Activated CD8-positive, alpha-beta memory T cell treated with anti-CD3 and anti-CD28 coated beads, Interleukin-2, amount 50 U/mL, for 1 hour (primary cell): Measurements from ENCODE around the gene HYAL3.

Experiments
- DNase-seq: peaks from one replicate; pipeline ENCODE4 v3.0.0-alpha.2; 2020; ENCODE audit errors: extremely low read depth

The HYAL3 gene

DNA sequence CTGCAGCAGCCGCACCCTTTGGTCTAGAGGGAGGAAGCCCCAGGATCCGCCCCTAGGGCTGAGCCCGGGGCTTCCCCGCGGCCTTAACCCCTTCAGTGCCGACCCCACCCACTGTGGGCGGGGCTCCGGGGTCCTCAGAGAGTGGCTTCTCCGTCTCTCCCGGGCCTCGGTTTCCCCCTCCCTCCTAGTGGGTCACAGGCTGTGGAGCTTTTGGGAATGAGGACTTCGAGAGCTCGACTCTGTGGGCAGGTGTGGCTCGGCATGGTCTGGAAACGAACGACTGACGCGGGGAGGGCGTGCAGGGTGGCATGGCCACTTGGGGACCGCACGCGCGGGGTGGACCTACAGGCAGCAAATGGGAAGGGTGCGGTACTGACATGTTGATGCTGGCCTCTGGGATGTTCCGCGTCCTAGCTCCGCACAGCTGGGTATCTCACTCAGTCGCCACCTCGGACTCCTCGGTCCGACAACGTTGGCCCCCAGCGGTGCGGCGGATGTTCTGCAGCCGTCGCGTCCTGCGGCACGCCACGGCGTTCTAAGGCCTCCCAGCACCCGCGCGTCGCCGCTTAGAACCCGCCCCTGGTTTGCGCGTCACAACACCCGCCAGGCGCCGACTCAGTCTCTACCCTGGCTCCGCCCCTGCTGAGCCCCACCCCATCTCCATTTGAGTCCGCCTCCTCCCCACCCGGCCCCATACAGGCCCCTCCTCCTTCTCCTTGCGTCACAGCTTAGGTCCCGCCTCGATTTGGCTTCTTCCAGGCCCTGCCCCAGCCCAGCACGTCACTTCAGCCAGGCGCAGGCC, at the start of gene HYAL3, which contains the start of gene NAA80:
Gene HYAL3, minus strand, starts transcription at position 570 of the 802 bp plus-strand sequence. CDS start 3,803 bp downstream, outside the sequence.
Gene NAA80, minus strand, starts transcription at position 570 of the 802 bp plus-strand sequence. CDS start 1,942 bp downstream, outside the sequence.
- peak; percentile 98 for DNase-seq

GRCh38 chr3:50347187-50347813, 48.1 kb upstream of the HYAL3 start:
- no peak for DNase-seq

GRCh38 chr3:50345586-50346234, 46.5 kb upstream of the HYAL3 start, which contains the start of gene ZMYND10:
TSS of gene ZMYND10 (minus strand) at chr3:50345732. CDS start at chr3:50345579, 153 bp downstream.
- no peak for DNase-seq

DNA sequence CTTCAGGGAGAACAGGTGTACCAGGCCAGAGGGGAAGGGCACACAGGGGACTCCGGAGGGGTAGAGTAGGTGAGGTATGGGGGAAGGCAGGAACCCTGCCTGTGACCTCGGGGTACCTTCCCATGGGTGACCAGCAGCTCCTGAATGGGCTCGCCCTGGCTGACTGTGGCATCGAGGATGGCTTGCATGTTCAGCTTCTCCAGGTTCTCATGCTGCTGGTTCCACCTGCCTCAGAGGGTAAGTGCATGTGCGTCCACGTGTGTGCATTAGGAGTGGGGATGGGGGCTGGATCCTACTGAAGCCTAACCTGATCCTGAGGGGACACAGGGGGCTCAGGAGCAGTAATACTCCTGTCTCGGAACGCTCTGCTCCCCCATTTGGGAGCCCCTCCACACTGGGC, 45.8 kb upstream of the HYAL3 start:
- no peak for DNase-seq

GRCh38 chr3:50342813-50343633, 43.8 kb upstream of the HYAL3 start:
- DNase-seq, result no peak

- DNase-seq, result no peak
Measured at GRCh38 chr3:50341996-50342650, 42.9 kb upstream of the HYAL3 start.

DNA sequence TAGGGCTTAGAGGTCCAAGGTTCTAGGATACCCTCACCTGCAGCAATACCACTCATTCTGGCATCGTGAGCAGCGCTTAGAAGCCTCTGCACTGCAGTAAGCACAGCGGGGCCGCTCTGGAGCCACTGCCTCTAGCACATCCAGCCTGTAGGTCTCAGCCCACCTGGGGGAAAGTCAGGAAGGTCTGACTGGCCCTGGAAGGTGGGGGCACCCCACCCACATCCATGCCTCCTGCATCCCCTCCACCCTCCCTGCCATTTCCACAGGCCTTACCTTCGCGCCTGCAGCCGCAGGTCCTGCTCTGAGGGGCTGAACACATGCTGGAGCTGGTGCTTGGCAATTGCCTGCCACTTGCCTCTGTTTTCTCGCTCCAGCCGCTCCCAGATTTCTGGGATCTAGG, 42.3 kb upstream of the HYAL3 start:
- DNase-seq, result no peak

DNA sequence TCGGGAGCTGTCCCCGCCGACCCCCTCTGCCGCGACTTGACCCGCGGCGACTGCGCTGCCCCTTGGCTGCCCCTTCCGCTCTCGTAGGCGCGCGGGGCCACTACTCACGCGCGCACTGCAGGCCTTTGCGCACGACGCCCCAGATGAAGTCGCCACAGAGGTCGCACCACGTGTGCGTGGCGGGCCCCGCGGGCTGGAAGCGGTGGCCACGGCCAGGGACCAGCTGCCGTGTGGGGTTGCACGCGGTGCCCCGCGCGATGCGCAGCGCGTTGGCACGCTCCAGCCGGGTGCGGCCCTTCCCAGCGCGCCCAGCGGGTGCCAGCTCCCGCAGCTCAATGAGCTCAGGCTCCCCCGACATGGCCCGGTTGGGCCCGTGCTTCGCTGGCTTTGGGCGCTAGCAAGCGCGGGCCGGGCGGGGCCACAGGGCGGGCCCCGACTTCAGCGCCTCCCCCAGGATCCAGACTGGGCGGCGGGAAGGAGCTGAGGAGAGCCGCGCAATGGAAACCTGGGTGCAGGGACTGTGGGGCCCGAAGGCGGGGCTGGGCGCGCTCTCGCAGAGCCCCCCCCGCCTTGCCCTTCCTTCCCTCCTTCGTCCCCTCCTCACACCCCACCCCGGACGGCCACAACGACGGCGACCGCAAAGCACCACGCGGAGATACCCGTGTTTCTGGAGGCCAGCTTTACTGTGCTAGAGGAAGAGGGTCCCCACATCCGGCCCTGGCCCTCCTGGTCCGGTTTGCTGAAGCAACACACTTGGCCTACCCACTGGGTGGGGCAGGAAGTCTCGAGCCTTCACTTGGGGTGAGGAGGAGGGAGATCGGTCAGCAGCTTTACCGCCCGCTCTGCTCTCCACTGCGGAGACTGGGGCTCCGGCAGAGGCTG, 41.5 kb upstream of the HYAL3 start, which contains the start of gene RASSF1:
Gene RASSF1, minus strand, starts transcription at position 389 of the 882 bp plus-strand sequence. Its CDS starts 31 bp downstream, at position 358.
- no peak for DNase-seq

GRCh38 chr3:50340147-50340447, 40.9 kb upstream of the HYAL3 start:
- DNase-seq, result no peak

- no peak for DNase-seq
Measured at GRCh38 chr3:50339485-50340146, 40.4 kb upstream of the HYAL3 start.

DNA sequence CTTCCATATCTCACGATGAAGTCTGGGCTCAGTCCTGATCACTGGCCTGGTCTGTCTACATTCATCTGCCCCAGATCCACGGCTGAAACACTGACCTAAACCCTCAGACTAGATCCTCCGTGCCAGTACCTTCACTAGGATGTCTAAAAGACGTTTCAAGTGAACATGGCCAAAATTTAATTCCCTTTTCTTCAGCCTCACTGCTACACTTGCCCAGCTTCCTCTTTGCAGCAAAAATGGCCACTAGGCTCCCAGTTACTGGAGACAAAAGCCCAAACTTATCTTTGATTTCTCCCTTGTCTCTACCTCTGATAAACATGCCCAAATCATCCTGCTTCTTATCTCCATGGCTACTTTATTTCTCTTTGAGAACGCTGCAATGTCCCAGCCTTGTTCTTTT, 39.8 kb upstream of the HYAL3 start:
- no peak for DNase-seq

- DNase-seq, result peak; percentile 84
Measured at GRCh38 chr3:50337175-50337861, 38.1 kb upstream of the HYAL3 start.

DNA sequence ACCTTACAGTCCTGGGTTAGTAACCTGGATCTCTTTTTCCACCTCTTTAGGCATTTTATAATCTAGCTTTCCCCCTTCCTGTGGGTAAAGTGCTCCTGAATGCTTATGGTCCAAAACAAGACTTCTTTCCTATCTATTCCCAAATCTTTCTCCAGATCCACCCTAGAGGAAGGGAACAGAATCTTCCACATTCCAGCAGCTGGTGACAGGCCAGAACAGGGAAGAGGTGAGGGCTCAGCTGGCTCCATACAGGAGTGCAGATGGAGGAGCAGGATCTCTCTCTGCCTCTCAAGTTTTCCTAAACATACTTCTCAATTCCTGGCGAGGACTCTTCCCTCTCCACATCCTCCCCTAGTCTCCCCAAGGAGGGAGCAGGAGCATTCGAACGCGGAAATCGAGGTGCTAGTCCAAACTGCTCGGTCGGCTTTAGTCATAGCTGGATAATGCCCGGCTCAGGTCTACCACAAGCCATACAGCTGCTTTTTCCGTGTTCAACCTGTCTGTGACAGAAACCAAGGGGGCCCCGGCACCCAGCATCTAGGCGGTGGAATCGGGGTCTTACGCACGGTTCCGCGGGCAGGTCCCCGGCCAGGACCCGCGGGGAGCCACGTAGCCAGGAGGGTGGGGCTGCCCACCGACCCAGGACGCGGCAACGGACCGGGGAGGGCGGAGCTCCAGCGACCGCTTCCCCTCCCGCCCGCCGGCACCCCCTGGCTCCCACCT, 37.4 kb upstream of the HYAL3 start:
- no peak for DNase-seq

GRCh38 chr3:50334339-50335075, 35.3 kb upstream of the HYAL3 start:
- DNase-seq, result no peak

GRCh38 chr3:50333744-50334328, 34.6 kb upstream of the HYAL3 start:
- DNase-seq, result no peak

- no peak for DNase-seq
Measured at GRCh38 chr3:50331364-50331907, 32.2 kb upstream of the HYAL3 start.

- DNase-seq, result no peak
Measured at GRCh38 chr3:50330330-50330729, 31.1 kb upstream of the HYAL3 start.
